ENCODE results near the gene EFCAB7.
A peak's percentile ranks its signal among the peaks of the same experiment; 100 is the strongest.
"Not testable (repeated sequence)": the region's sequence is repeated elsewhere in the genome, so short reads cannot be mapped to it uniquely, and the experiment has no call there.

The EFCAB7 gene

DNA sequence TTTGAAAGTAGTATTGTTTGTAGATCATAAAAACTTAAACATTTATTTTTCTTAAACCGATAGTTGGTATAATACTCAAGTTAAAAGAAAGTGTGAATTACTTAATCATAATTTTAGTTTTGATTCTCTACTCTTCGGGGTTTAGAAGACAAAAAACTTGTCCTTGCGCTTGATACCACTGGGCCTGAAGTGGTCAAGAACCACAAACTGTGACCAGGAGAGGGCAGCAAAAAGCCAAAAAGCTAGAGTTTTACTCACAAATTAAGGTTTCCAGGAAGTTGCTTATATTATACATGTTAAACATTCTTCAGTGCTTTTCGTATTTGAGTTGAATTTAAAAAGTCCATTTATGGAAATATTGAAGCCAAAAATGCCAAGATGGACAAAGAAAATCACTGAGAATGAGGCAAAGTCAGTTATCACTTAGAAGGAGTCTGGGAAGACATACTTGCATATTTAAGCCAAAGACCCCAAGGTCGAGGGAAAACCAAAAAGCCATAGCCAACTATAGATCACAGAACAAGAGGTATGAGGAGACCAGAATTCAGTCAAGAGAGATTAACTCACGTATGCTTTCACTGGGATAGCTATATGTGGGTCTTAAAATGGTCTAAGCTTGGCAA, 34.2 kb downstream of the EFCAB7 start:
- peak; percentile 53 for DNase-seq

- no peak for DNase-seq
Observed at GRCh38 chr1:63559357-63559756, 36.0 kb downstream of the EFCAB7 start.

DNA sequence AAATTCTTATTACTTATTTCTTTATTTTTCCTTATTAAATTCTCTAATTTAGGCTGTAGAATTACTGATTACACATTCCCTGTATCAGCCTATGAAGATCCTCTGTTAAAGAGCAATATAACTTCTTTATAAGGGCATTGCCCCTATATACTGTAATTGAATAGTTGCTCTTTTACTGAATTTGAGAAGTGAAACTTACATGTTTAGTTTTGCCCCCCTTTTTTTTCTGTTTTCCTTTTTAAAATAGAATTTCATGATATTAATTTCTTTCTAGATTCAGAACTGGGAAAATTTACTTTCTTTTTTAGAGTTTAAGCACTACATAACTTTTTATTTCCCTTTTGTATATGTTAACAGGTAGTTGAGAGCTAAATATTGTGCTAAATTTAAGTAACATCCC, 40.4 kb downstream of the EFCAB7 start:
- DNase-seq = no peak

GRCh38 chr1:63569068-63569467, 45.7 kb downstream of the EFCAB7 start:
- no peak for DNase-seq

GRCh38 chr1:63569640-63570316, 46.5 kb downstream of the EFCAB7 start:
- DNase-seq = no peak

GRCh38 chr1:63572686-63573085, 49.4 kb downstream of the EFCAB7 start:
- not testable (repeated sequence) for DNase-seq

GRCh38 chr1:63574203-63574796, 51.0 kb downstream of the EFCAB7 start:
- DNase-seq = not testable (repeated sequence)

DNA sequence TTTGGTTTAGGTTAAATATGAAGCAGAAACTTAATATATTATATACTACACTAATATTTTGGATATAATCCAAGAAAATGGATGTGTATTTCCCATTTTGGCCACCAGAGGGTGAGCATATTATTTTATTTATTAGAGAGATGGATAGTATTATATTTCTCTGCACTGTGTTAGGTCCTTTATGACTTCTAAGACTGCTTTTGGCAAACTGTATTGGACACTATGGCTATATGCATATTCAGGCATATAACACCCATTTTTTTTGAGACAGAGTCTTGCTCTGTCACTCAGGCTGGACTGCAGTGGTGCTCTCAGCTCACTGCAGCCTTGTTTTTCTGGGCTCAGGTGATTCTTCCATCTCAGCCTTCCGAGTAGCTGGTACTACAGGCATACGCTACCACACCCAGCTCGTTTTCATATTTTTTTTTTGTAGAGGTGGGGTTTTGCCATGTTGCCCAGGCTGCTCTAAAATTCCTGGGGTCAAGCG, 52.1 kb downstream of the EFCAB7 start:
- peak; percentile 65 for DNase-seq

DNA sequence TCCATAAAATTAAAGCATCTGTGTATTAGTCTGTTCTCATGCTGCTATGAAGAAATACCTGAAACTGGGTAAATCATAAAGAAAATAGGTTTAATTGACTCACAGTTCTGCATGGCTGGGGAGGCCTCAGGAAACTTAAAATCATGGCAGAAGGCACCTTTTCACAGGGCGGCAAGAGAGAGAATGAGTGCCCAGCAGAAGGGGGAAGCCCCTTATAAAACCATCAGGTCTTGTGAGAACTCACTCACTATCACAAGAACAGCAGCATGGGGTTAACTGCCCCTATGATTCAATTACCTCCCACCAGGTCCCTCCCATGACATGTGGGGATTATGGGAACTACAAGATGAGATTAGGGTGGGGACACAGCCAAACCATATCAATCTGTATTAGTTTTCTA, 63.0 kb downstream of the EFCAB7 start:
- DNase-seq = not testable (repeated sequence)

GRCh38 chr1:63590166-63590560, 66.8 kb downstream of the EFCAB7 start:
- DNase-seq = no peak

DNA sequence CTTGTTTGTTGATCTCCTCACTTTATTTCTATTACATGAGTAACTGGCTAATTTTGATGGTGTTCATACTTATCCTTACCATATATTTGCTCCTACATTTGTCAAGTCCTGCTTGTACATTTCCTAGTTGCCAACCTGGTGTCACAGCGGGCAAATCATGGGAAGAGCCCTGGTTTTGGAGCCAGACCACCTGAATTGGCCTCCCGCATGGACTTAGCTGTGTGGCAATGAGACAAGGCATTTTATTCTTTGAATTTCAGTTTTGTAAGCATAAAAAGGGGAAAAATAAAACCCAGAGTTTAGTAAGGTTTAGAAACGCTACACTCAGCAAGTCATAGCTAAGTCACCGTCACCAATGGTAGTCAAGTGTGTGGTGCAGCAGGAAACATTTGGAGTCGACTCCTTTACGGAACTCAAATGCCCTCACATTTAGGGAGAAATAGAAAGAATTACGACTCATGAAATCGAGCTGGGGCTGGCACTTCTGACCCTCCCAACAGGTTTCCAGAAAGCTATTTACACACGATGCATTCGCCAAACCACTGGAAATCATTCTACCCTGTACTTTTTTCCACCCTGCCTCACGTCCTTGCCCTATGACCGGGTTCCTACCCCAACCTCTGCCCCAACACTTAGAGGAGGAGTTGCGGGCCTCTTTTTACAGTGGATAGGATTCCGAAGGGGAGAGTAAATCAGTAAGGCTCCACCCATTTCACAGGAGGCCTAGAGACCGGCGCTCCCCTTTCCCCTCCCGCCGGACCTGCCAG, 69.4 kb downstream of the EFCAB7 start:
- DNase-seq = peak; percentile 46

GRCh38 chr1:63593303-63593885, 70.1 kb downstream of the EFCAB7 start, which contains the start of gene PGM1:
PGM1 (plus strand) TSS chr1:63593411; CDS start chr1:63593489, 78 bp downstream.
- peak; percentile 91 for DNase-seq

GRCh38 chr1:63593886-63594605, 70.7 kb downstream of the EFCAB7 start:
- peak; percentile 79 for DNase-seq

DNA sequence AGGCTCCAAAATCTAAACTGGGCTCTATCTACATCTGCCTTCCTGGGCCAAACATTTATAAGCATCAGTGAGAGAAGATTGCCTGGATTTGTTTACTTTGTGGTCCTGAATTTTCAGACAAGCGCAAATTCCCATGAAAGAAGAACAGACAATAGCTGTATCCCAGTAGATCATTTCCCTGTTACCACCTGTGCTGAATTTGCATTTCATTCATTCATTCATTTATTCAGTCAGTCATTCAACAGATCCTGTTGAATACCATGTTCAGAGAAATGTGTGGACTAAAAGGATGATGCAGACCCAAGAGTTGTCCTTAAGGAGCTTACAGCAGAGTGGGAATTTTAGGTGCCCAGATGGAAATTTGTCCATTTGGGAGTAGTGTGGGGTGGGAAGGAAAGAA, 72.1 kb downstream of the EFCAB7 start:
- no peak for DNase-seq

- DNase-seq = no peak
Observed at GRCh38 chr1:63599799-63600198, 76.5 kb downstream of the EFCAB7 start.

GRCh38 chr1:63600248-63600647, 76.9 kb downstream of the EFCAB7 start:
- DNase-seq = no peak

DNA sequence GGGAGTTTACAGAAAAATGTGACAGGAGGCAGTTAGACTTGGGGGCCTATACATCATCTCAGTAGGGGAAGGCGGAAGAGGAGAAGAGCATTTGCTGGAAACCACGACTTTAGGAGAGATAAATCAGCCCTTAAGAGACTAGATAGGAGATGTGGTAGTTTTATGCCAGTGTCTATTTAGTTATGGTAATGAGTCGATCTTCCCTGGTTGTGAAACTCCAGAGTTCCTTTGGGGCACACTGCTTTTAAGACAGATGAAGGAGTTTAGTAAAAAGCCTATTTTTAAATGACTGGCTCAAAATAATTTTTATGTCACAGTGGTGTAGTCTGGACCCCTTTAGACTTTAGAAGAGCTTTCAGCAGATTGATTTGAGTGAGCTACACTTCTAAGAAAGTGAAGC, 77.7 kb downstream of the EFCAB7 start:
- DNase-seq = no peak

GRCh38 chr1:63601463-63601862, 78.1 kb downstream of the EFCAB7 start:
- no peak for DNase-seq

GRCh38 chr1:63601912-63602311, 78.6 kb downstream of the EFCAB7 start:
- no peak for DNase-seq

DNA sequence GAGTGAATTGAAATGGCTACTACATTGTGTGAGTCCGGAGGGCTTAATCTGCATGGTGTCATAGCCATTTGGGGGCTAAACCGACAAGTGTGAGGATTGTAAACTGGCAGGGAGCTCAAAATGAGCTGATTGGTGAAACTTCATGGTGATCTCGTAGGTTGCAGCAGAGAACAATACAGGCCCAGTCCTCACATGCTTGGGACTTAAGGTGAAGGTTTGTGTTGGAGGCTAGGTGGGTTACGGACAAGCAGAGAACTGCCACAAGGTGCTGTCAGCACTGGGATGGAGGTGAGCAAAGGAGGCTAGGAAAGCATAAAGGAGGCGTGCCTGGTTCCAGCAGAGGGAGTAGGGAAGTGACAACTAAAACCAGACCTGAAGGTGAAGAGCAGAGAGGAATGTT, 79.3 kb downstream of the EFCAB7 start:
- no peak for DNase-seq

GRCh38 chr1:63603810-63604209, 80.5 kb downstream of the EFCAB7 start:
- no peak for DNase-seq

GRCh38 chr1:63607322-63607721, 84.0 kb downstream of the EFCAB7 start:
- no peak for DNase-seq

All from suppressor macrophage treated with lipopolysaccharide for 4 hours (primary cell).